ENCODE data around the gene GRK5. TPM values are rescaled to one million over a fixed set of nuclear protein-coding genes. Genes with fewer than 3 reads are reported as not detected.

Gene GRK5
- total RNA-seq, 4 donors from 2014 or later = 6.0 to 111 (median 9.5) TPM

DNA sequence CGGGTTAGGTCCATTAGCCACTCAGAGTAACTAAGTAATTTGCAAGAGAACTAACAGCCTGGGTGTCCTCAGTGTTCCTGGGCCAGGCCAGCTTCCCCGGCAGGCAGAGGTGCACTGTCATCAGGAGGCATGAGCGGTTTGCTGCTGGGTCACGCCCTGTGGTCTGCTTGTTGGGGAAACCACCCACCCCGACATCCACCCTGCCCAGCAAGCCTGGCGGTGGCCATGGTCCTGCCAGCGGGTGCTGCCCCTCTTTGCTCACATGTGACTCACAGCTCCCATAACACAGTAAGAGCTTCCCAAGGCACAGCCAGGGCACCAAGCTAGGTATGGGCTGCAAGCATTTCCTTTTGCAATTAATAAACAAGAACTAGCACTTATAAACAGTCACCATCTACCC is 259.3 kb downstream of the GRK5 start:
- TF ChIP-seq POLR2AphosphoS5 (IDR thresholded peaks at IDR 0.05) (no peak), POLR2A (IDR thresholded peaks at IDR 0.05) (no peak), EP300 (IDR thresholded peaks at IDR 0.05; ENCODE audit: low read depth) (no peak)
- TF ChIP-seq, protein P1, sequence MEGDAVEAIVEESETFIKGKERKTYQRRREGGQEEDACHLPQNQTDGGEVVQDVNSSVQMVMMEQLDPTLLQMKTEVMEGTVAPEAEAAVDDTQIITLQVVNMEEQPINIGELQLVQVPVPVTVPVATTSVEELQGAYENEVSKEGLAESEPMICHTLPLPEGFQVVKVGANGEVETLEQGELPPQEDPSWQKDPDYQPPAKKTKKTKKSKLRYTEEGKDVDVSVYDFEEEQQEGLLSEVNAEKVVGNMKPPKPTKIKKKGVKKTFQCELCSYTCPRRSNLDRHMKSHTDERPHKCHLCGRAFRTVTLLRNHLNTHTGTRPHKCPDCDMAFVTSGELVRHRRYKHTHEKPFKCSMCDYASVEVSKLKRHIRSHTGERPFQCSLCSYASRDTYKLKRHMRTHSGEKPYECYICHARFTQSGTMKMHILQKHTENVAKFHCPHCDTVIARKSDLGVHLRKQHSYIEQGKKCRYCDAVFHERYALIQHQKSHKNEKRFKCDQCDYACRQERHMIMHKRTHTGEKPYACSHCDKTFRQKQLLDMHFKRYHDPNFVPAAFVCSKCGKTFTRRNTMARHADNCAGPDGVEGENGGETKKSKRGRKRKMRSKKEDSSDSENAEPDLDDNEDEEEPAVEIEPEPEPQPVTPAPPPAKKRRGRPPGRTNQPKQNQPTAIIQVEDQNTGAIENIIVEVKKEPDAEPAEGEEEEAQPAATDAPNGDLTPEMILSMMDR (IDR thresholded peaks at IDR 0.05) = no peak
- 25 to 63% methylated on average over 1 to 6 of the region's 7 CpGs for WGBS, 2 donors (ENCODE audit: low coverage in 1 of 2)
- Histone ChIP-seq H3K36me3 (no peaks in the 10 kb centered on the region), H3K27ac (no peak overlapping the region), H3K4me1 (no peaks in the 10 kb centered on the region), H3K27me3 (no peaks in the 10 kb centered on the region), H3K9me3 (no peaks in the 10 kb centered on the region), H3K4me3 (no peak overlapping the region)
- DNase-seq = no peak
- intact Hi-C loops (cut with DNase I; ENCODE audit: low total_unique reads) = no loop called here
- in situ Hi-C loops (cut with MboI; ENCODE audit: low pct_ligation_motif_present in 1 of 4, low pct_unique_long_range_greater_than_20kb in 1 of 4, low sequenced_read_pairs in 3 of 4) = no loop called here

DNA sequence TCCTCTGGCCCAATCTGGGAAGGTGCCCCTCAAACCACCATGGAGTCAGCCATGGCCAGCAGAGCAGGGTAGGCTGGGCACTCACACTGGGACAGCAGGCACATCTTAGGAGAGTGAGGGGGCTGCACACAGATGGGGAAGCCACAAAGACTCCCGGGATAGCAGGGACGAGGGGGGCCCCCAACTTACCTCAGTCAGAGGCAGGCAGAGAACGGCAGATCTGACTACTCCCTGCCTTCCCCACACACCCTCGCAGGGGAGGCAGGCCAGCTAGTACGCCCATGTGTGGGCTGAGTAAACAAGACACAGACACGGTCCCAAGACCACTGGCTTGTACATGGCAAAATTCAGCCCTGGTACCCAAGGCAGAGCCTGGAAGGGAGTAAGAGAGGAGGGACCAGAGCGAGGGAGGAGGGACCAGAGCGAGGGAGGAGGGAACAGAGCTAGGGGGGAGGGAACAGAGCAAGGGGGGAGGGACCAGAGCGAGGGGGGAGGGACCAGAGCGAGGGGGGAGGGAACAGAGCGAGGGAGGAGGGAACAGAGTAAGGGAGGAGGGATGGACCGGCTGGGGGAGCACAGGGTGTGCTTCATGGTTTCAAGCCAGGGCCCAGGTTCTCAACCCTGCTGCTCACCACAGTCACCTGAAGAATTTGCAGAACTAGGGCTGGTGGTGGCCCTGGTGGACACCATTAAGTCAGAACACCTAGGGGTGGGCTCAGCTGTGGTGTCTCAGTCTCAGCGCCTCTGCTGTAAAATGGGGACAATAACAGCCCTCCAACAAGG is 261.4 kb downstream of the GRK5 start:
- DNase-seq = no peak
- H3K36me3 ChIP-seq = no peaks in the 10 kb centered on the region
- TF ChIP-seq POLR2A (IDR thresholded peaks at IDR 0.05) = no peak
- TF ChIP-seq, protein P1 (IDR thresholded peaks at IDR 0.05) = no peak
- TF ChIP-seq POLR2AphosphoS5 (IDR thresholded peaks at IDR 0.05) = no peak
- TF ChIP-seq EP300 (IDR thresholded peaks at IDR 0.05; ENCODE audit: low read depth) = no peak
- WGBS, 2 donors (ENCODE audit: low coverage in 1 of 2) = 82% methylated on average over 13 of the region's 13 CpGs; no CpG with 5 or more reads in 1 of the 2 donors
- no peak overlapping the region for H3K4me3 ChIP-seq
- in situ Hi-C loops (cut with MboI; ENCODE audit: low pct_ligation_motif_present in 1 of 4, low pct_unique_long_range_greater_than_20kb in 1 of 4, low sequenced_read_pairs in 3 of 4) = no loop called here
- H3K4me1 ChIP-seq = no peaks in the 10 kb centered on the region
- no peaks in the 10 kb centered on the region for H3K9me3 ChIP-seq
- no peak overlapping the region for H3K27ac ChIP-seq
- intact Hi-C loops (cut with DNase I; ENCODE audit: low total_unique reads) = no loop called here
- H3K27me3 ChIP-seq = no peaks in the 10 kb centered on the region

DNA sequence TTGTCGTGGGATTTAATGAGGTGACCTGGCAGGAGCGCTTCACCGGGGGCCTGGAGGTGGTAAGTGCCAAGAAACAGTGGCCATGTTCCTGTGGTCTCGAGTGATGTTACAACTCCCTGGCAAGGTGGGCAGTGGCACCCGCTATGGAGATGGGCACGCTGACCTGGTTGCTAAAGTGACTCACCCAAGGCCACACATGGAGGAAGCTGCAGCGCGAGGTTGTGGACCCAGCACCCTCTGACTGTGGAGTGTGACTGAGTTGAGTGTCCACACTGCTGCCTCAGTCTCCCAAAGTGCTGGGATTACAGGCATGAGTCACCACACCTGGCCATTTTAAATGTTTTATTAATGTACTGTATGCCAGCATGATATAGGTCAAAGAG is 261.9 kb downstream of the GRK5 start:
- H3K9me3 ChIP-seq = no peaks in the 10 kb centered on the region
- H3K4me1 ChIP-seq = no peaks in the 10 kb centered on the region
- H3K27ac ChIP-seq = no peak overlapping the region
- no peaks in the 10 kb centered on the region for H3K36me3 ChIP-seq
- in situ Hi-C loops (cut with MboI; ENCODE audit: low pct_ligation_motif_present in 1 of 4, low pct_unique_long_range_greater_than_20kb in 1 of 4, low sequenced_read_pairs in 3 of 4) (no loop called here), intact Hi-C loops (cut with DNase I; ENCODE audit: low total_unique reads) (no loop called here)
- 98% methylated on average over 8 of the region's 8 CpGs; no CpG with 5 or more reads in 1 of the 2 donors for WGBS, 2 donors (ENCODE audit: low coverage in 1 of 2)
- TF ChIP-seq EP300 (IDR thresholded peaks at IDR 0.05; ENCODE audit: low read depth) (no peak), POLR2AphosphoS5 (IDR thresholded peaks at IDR 0.05) (no peak), POLR2A (IDR thresholded peaks at IDR 0.05) (no peak)
- TF ChIP-seq, protein P1 (IDR thresholded peaks at IDR 0.05) = no peak
- H3K4me3 ChIP-seq = no peak overlapping the region
- no peak for DNase-seq
- H3K27me3 ChIP-seq = no peaks in the 10 kb centered on the region

DNA sequence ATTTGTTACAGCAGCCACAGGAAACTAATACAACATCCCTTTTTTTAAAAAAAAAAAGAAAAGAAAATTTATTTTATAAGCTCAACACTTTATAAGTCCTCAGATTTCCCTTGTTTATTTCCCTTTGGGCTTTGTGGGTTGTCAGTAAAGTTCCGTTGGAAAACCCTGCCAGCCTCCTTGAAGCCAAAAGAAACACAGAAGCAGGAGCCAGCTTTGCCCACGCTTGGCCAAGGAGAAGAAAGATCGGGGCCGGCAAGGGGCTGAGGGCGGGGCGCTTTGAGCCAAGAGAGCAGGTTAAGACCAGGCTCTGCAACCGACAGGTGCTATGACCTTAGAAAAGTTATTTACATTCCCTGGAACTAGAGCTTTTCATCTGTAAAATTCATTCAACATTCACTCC is 262.5 kb downstream of the GRK5 start:
- in situ Hi-C loops (cut with MboI; ENCODE audit: low pct_ligation_motif_present in 1 of 4, low pct_unique_long_range_greater_than_20kb in 1 of 4, low sequenced_read_pairs in 3 of 4) = no loop called here
- no peak for DNase-seq
- WGBS, 2 donors (ENCODE audit: low coverage in 1 of 2) = 55 to 60% methylated on average over 6 to 7 of the region's 7 CpGs

More for the DNA sequence above, 262.5 kb downstream of the GRK5 start:
- intact Hi-C loops (cut with DNase I; ENCODE audit: low total_unique reads) = no loop called here
- TF ChIP-seq EP300 (IDR thresholded peaks at IDR 0.05; ENCODE audit: low read depth) (no peak), POLR2A (IDR thresholded peaks at IDR 0.05) (no peak), POLR2AphosphoS5 (IDR thresholded peaks at IDR 0.05) (no peak)
- TF ChIP-seq, protein P1 (IDR thresholded peaks at IDR 0.05) = no peak
- Histone ChIP-seq H3K4me3 (no peak overlapping the region), H3K27ac (no peak overlapping the region), H3K36me3 (no peaks in the 10 kb centered on the region), H3K9me3 (no peaks in the 10 kb centered on the region), H3K4me1 (no peaks in the 10 kb centered on the region), H3K27me3 (no peaks in the 10 kb centered on the region)
